Breast epithelium (tissue), 4 donors: ENCODE results near the gene AHRR. TPM values are rescaled to one million over a fixed set of nuclear protein-coding genes. Genes with fewer than 3 reads are reported as not detected.

Experiments used
- DNase-seq, 2 donors: peaks; one replicate each; pipeline ENCODE4 v3.0.0-alpha.2; 2019; ENCODE audit warnings: low spot score in 2 of 2
- H3K27ac ChIP-seq, 2 donors: fragments of 200-600 bp; sonication (generic) in 1 of 2; one replicate each; pipeline ENCODE4 v1.5.1; 2016 to 2019; ENCODE audit warnings: mild to moderate bottlenecking in 1 of 2
- H3K27me3 ChIP-seq, 2 donors: fragments of 200-600 bp; sonication (generic) in 1 of 2; one replicate each; pipeline versions ENCODE4 v1.5.1 to v1.6.0; 2017 to 2019; ENCODE audit warnings: control low read depth in 1 of 2, mild to moderate bottlenecking in 1 of 2
- H3K36me3 ChIP-seq: fragments of 200-600 bp; one replicate; pipeline ENCODE4 v1.5.1; 2019
- H3K4me1 ChIP-seq, 2 donors: fragments of 200-600 bp; sonication (generic); one replicate each; pipeline ENCODE4 v1.5.1; 2016 to 2019; ENCODE audit warnings: control low read depth in 1 of 2
- H3K4me3 ChIP-seq, 3 donors: fragments of 200-600 bp; sonication (generic); 1 replicate in 2 of 3; 2 replicates in 1 of 3; pipeline ENCODE4 v1.5.1; 2016 to 2019; ENCODE audit warnings: mild to moderate bottlenecking in 3 of 3, moderate library complexity in 2 of 3
- H3K9me3 ChIP-seq, 2 donors: fragments of 200-600 bp; sonication (generic) in 1 of 2; one replicate each; pipeline ENCODE4 v1.5.1; 2016 to 2019; ENCODE audit warnings: control low read depth in 1 of 2
- CTCF ChIP-seq, 3 donors: fragments of 450-650 bp; IDR thresholded peaks; one replicate each; pipeline ENCODE4 v1.5.1; 2016 to 2017; ENCODE audit warnings: antibody characterized with exemption in 3 of 3, mild to moderate bottlenecking in 3 of 3, moderate library complexity in 3 of 3
- POLR2A ChIP-seq: fragments of 450-650 bp; IDR thresholded peaks from one replicate; pipeline ENCODE4 v1.6.1; 2016; ENCODE audit warnings: antibody characterized with exemption, mild to moderate bottlenecking, moderate library complexity
- POLR2AphosphoS5 ChIP-seq, 3 donors: sonication (generic); formaldehyde crosslinking; IDR thresholded peaks; one replicate each; pipeline ENCODE4 v1.6.1; 2017; ENCODE audit warnings: antibody characterized with exemption in 3 of 3
- intact Hi-C: fragments of 100-400 bp; cut with DNase I; formaldehyde crosslinking; loops from one replicate; pipeline ENCODE4 v1.15.1; 2023; ENCODE audit warnings: low total_unique reads
- total RNA-seq, 3 donors: library from RNA; depleted of rRNA; stranded (reverse); fragments of >200 nt; gene quantifications; one replicate each; pipeline ENCODE4 v1.1.0, GENCODE V29; 2016

The AHRR gene
- total RNA-seq, 3 donors from 2014 or later: 0.88 to 0.98 TPM; not detected in 1

- no peaks in the 10 kb centered on the region for H3K9me3 ChIP-seq
- no peaks in the 10 kb centered on the region for H3K27me3 ChIP-seq
- H3K36me3 ChIP-seq: no peaks in the 10 kb centered on the region
- H3K4me1 ChIP-seq: no peaks in the 10 kb centered on the region
- H3K4me3 ChIP-seq: no peak overlapping the region
- TF ChIP-seq POLR2AphosphoS5 (IDR thresholded peaks at IDR 0.05) (no peak), CTCF (IDR thresholded peaks at IDR 0.05) (no peak), POLR2A (no peak)
- no peak overlapping the region for H3K27ac ChIP-seq
- no peak for DNase-seq
- intact Hi-C loops: no loop called here
Measured at GRCh38 chr5:423233-423565, 101.7 kb downstream of the AHRR start.

- TF ChIP-seq POLR2AphosphoS5 (IDR thresholded peaks at IDR 0.05) (no peak), CTCF (IDR thresholded peaks at IDR 0.05) (no peak), POLR2A (no peak)
- Histone ChIP-seq H3K4me3 (no peak overlapping the region), H3K27ac (no peak overlapping the region), H3K4me1 (no peaks in the 10 kb centered on the region), H3K36me3 (no peaks in the 10 kb centered on the region), H3K27me3 (no peaks in the 10 kb centered on the region), H3K9me3 (no peaks in the 10 kb centered on the region)
- DNase-seq: no peak
- intact Hi-C loops: no loop called here
Measured at GRCh38 chr5:423626-424261, 102.2 kb downstream of the AHRR start.

- intact Hi-C loops: no loop called here
- H3K9me3 ChIP-seq: no peaks in the 10 kb centered on the region
- no peak overlapping the region for H3K4me3 ChIP-seq
- H3K27ac ChIP-seq: no peak overlapping the region
- no peaks in the 10 kb centered on the region for H3K27me3 ChIP-seq
- H3K36me3 ChIP-seq: no peaks in the 10 kb centered on the region
- DNase-seq: no peak
- H3K4me1 ChIP-seq: no peaks in the 10 kb centered on the region
- TF ChIP-seq CTCF (IDR thresholded peaks at IDR 0.05) (no peak), POLR2AphosphoS5 (IDR thresholded peaks at IDR 0.05) (no peak), POLR2A (no peak)
Measured at GRCh38 chr5:424301-425110, 103.0 kb downstream of the AHRR start.

- H3K9me3 ChIP-seq: no peaks in the 10 kb centered on the region
- TF ChIP-seq CTCF (IDR thresholded peaks at IDR 0.05) (no peak), POLR2AphosphoS5 (IDR thresholded peaks at IDR 0.05) (no peak), POLR2A (no peak)
- no peaks in the 10 kb centered on the region for H3K4me1 ChIP-seq
- H3K4me3 ChIP-seq: no peak overlapping the region
- no peaks in the 10 kb centered on the region for H3K27me3 ChIP-seq
- H3K27ac ChIP-seq: no peak overlapping the region
- intact Hi-C loops: no loop called here
- no peaks in the 10 kb centered on the region for H3K36me3 ChIP-seq
- no peak for DNase-seq
Measured at GRCh38 chr5:425714-426113, 104.2 kb downstream of the AHRR start.

- Histone ChIP-seq H3K36me3 (no peaks in the 10 kb centered on the region), H3K9me3 (no peaks in the 10 kb centered on the region), H3K4me3 (no peak overlapping the region), H3K27ac (no peak overlapping the region), H3K27me3 (no peaks in the 10 kb centered on the region), H3K4me1 (no peaks in the 10 kb centered on the region)
- intact Hi-C loops: no loop called here
- TF ChIP-seq POLR2AphosphoS5 (IDR thresholded peaks at IDR 0.05) (no peak), POLR2A (no peak), CTCF (IDR thresholded peaks at IDR 0.05) (no peak)
- DNase-seq: no peak
Measured at GRCh38 chr5:426392-426976, 105.0 kb downstream of the AHRR start.
